ENCODE data around the gene RNF128.
"Not testable (repeated sequence)": the region's sequence is repeated elsewhere in the genome, so short reads cannot be mapped to it uniquely, and the experiment has no call there.

The RNF128 gene

GRCh38 chrX:106748377-106748776, 21.9 kb downstream of the RNF128 start:
- DNase-seq: no peak

DNA sequence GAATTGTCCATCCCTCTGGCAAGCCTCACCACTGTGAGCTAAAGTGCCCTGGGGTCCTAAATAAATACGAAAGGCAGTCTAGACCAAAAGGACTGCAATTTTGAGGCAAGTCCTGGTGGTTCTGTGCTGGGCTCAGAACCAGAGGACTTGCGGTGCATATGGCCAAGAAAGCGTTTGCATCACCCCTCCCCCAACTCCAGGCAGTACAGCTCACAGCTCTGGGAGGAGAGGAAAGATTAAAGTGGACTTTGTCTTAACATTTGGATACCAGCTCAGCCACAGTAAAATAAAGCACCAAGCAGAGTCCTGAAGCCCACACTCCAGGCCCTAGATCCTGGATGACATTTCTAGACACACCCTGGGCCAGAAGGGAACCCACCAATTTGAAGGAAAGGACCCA, 24.9 kb downstream of the RNF128 start:
- DNase-seq: no peak

GRCh38 chrX:106752101-106752678, 25.7 kb downstream of the RNF128 start:
- peak; percentile 0 for DNase-seq

- not testable (repeated sequence) for DNase-seq
Observed at GRCh38 chrX:106769288-106769687, 42.8 kb downstream of the RNF128 start.

DNA sequence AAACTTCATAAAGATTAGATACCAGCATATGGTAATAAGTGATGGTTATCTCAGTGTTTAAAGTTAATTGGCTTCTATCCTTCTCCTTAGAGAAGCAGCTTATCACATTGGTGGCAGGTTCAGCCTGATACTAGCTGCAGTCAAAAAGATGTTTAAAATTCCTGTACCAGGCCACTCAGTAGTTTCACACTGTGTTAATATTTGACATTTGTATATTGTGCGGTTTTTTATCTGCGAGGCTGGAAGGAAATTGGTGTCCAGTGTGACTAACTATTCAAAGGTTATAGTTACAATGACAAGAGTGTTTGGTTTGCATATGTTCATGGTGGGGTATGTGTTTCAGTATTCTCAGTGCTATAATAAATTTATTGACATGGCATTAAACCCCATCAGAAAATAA, 48.5 kb downstream of the RNF128 start:
- DNase-seq: no peak

- no peak for DNase-seq
Observed at GRCh38 chrX:106780264-106780663, 53.8 kb downstream of the RNF128 start.

DNA sequence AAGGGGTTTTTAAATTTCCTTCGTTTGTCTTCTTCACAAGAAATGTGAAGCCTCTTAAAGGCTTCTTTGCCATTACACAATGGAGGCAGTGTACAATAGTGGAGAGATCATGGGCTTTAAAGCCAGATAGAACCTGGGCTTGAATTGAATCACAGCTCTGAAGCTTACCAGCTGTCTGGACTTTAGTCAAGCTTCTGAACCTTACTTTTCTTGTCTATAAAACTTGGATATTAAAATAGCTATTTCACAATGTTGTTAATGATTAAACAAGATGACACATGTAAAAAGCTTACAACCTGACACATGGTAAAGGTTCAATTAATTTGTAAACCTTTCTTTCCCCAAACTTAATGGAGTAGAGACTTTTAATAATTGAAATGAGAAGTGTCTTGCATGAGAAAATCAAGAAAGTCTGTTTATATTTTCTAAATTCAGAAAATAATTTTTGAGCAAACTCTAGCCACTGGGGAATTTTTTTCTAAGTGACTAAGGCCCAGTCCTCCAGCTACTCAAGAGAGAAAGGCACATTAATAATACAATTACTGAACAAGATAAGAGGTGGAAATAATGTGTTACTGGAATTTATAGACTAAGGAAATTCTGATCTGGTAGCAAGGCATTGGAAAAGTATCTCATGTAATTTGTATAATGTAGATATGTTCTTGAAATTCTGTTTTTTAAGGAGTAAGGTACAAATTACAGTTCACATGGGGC, 54.3 kb downstream of the RNF128 start:
- DNase-seq: no peak

DNA sequence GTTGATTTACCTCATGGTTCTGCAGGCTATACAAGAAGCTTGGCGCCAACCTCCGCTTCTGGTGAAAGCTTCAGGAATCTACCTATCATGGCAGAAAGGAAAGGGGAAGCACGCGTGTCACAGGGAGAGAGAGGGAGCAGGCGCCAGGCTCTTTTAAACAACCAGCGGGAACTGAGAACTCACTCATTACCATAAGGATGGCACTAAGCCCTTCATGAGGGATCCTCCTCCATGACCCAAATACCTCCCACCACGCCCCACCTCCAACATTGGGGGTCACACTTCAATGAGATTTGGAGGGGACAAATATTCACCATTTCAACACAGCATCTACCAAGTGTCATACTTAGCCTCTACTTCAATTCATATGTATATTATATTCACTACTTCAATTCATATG, 57.2 kb downstream of the RNF128 start:
- DNase-seq: no peak

DNA sequence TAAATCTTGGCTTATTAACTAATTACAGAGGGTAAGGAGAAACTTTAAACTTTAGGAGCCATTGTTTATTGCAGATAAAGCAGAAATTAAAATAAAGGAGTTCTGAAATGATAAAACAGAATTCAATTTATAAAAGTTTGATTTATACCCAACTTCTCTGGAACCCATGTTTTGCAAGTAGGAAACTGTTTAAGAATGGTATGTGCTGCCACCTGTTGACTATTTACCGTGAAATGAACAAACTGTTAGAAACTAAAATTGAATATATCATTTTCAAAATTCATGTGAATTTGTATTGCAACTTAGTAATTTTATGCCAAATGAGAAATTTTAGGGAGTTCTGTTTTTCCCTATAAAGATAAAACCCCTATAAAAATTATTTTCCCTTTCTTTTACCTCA, 65.0 kb downstream of the RNF128 start:
- DNase-seq: no peak

DNA sequence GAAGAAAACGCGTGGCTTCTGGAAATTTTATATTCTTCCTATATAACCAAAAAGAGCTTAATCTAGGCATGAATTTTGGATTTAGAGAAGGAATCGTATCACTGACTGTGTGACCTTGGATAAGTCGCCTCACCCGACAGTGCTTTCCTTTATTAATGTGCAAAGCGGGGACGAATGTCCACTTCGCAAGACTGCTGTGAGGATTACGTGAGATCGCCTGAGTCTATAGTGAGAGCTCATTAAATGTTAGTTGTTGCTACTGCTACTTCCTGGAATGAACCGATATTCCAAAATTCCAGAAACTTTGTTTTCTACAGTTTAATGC, 75.5 kb downstream of the RNF128 start:
- no peak for DNase-seq

GRCh38 chrX:106802388-106803275, 76.1 kb downstream of the RNF128 start, which contains the start of gene TBC1D8B:
TBC1D8B (plus strand) TSS chrX:106802673; CDS start chrX:106802854, 181 bp downstream.
- DNase-seq: peak; percentile 93

- no peak for DNase-seq
Observed at GRCh38 chrX:106811131-106811910, 84.8 kb downstream of the RNF128 start.

GRCh38 chrX:106812930-106813329, 86.4 kb downstream of the RNF128 start:
- not testable (repeated sequence) for DNase-seq

GRCh38 chrX:106814093-106814492, 87.6 kb downstream of the RNF128 start:
- not testable (repeated sequence) for DNase-seq
